ENCODE measurements around the gene HDAC5.

DNA sequence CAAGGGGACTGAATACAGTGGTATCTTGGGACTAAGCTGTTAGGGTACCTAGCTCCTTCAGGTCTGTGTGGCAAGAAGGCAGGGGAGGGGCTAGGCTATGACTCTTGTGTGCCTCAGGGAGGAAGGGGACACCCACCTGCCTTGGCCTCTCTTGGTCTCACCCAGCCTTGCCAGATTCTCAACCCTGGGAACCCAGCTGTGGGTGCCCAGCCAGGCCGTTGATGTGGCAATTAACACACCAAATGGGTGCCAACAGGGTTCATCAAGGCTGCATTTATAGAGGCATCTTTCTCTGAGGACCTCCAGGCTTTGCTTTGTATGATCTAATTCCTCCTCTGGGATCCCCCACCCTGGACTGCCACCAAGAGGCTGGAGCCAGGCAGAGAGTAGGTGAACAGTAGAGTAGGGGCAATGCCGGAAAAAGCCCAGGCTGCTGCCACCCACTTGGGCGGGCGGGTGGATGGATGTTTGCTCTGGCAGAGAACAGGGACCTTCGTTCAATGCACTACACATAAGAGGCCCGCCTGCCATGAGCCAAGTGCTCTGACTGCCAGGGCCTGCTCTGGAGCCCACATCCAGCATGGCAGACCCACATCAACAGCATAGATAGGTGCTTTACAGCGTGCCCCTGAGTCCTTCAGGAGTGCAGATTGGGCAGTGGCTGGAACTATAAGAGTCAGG is 43.9 kb upstream of the HDAC5 start:
- TF ChIP-seq SIN3A (IDR thresholded peaks at IDR 0.05; ENCODE audit: borderline replicate concordance, insufficient read depth, low read length) (no peak), FOXP2 (optimal IDR thresholded peaks at IDR 0.05; ENCODE audit: borderline replicate concordance, extremely low read depth, extremely low read length, insufficient read depth) (no peak), TAF1 (IDR thresholded peaks at IDR 0.05; ENCODE audit: borderline replicate concordance, insufficient read depth, low read length) (0 out of 2 replicates have a peak, but pooled peaks have one; percentile 20)
